HepG2 (cell line): ENCODE data around the gene VAMP2. TPM values are rescaled to one million over a fixed set of nuclear protein-coding genes. Genes with fewer than 3 reads are reported as not detected.
A peak's percentile ranks its signal among the peaks of the same experiment; 100 is the strongest.

Source experiments
- HOXA3 ChIP-seq: sonication (generic); formaldehyde crosslinking; IDR thresholded peaks from 2 replicates; pipeline ENCODE4 v1.5.0; 2020; ENCODE audit warnings: missing genetic modification reagents
- KMT2A ChIP-seq: sonication (generic); formaldehyde crosslinking; IDR thresholded peaks from 2 replicates; pipeline ENCODE4 v1.4.0; 2020; ENCODE audit warnings: missing genetic modification reagents
- MTA1 ChIP-seq: sonication (generic); formaldehyde crosslinking; IDR thresholded peaks from 2 replicates; pipeline ENCODE4 v1.4.0; 2020; ENCODE audit warnings: missing genetic modification reagents, mild to moderate bottlenecking, borderline replicate concordance
- NR2C2 ChIP-seq: sonication (generic); formaldehyde crosslinking; IDR thresholded peaks from 2 replicates; pipeline ENCODE4 v1.4.0; 2020; ENCODE audit warnings: missing genetic modification reagents, mild to moderate bottlenecking, moderate library complexity, borderline replicate concordance
- PLRG1 ChIP-seq: fragments of 450-650 bp; conservative IDR thresholded peaks from 2 replicates; pipeline ENCODE4 v1.6.1; 2016
- RFXAP ChIP-seq: sonication (generic); formaldehyde crosslinking; IDR thresholded peaks from 2 replicates; pipeline ENCODE4 v1.4.0; 2020; ENCODE audit warnings: missing genetic modification reagents, borderline replicate concordance
- STAG1 ChIP-seq: sonication (generic); formaldehyde crosslinking; IDR thresholded peaks from 2 replicates; pipeline ENCODE4 v1.4.0; 2020; ENCODE audit warnings: missing genetic modification reagents
- ZNF331 ChIP-seq: sonication (generic); formaldehyde crosslinking; IDR thresholded peaks from 2 replicates; pipeline ENCODE4 v1.4.0; 2020; ENCODE audit warnings: missing genetic modification reagents
- ZNF484 ChIP-seq: sonication (generic); formaldehyde crosslinking; IDR thresholded peaks from 2 replicates; pipeline ENCODE4 v1.5.1; 2020; ENCODE audit warnings: mild to moderate bottlenecking, low read depth, missing genetic modification reagents, borderline replicate concordance
- ZSCAN21 ChIP-seq: sonication (generic); formaldehyde crosslinking; IDR thresholded peaks from 2 replicates; pipeline ENCODE4 v1.8.0; 2022; ENCODE audit warnings: mild to moderate bottlenecking, missing genetic modification reagents, moderate library complexity, borderline replicate concordance
- polyA plus RNA-seq, 8 experiments: library from polyadenylated mRNA; depleted of rRNA in 3 of 8; stranded (reverse) in 7 of 8; unstranded in 1 of 8; fragments of >200 nt; fragmentation: Illumina TruSeq in 4 of 8; extraction: Trizol in 4 of 8; gene quantifications; 2 replicates each; pipeline versions ENCODE4 v1.2.1 to v1.2.3, GENCODE V29; 2011 to 2016; ENCODE audit warnings: low read depth in 4 of 8, missing spikeins in 1 of 8, mixed read lengths in 1 of 8; ENCODE audit not compliant: insufficient read depth in 1 of 8
- total RNA-seq, 5 experiments: library from RNA; depleted of rRNA; stranded (reverse); fragments of >200 nt; fragmentation: Illumina TruSeq; extraction: Trizol; gene quantifications; 2 replicates each; pipeline ENCODE4 v1.2.3, GENCODE V29; 2016; ENCODE audit warnings: low read depth in 1 of 5
- TF ChIP-seq, protein P1 (sequence below), 2 experiments: sonication (generic) in 1 of 2; formaldehyde crosslinking in 1 of 2; IDR thresholded peaks; 2 replicates each; pipeline versions ENCODE4 v1.6.1 to v1.9.0; 2014 to 2022; ENCODE audit warnings: antibody characterized with exemption in 1 of 2, borderline replicate concordance in 1 of 2, inconsistent platforms in 1 of 2, low read depth in 1 of 2, missing genetic modification reagents in 1 of 2
- TF ChIP-seq, protein P2 (sequence below): IDR thresholded peaks from 2 replicates; pipeline ENCODE4 v1.6.1; 2018; ENCODE audit warnings: missing genetic modification reagents, mild to moderate bottlenecking, missing compliant biosample characterization
- TF ChIP-seq, protein P3 (sequence below): IDR thresholded peaks from 2 replicates; pipeline ENCODE4 v1.6.1; 2016; ENCODE audit warnings: missing genetic modification reagents, missing compliant biosample characterization
- TF ChIP-seq, protein P4 (sequence below): IDR thresholded peaks from 2 replicates; pipeline ENCODE4 v1.6.1; 2018; ENCODE audit warnings: missing genetic modification reagents
- TF ChIP-seq, protein P5 (sequence below): sonication (generic); formaldehyde crosslinking; IDR thresholded peaks from 2 replicates; pipeline ENCODE4 v1.4.0; 2020; ENCODE audit warnings: missing genetic modification reagents, borderline replicate concordance

The VAMP2 gene
- total and polyA plus RNA-seq, 2 of the 13 experiments (the other 11 are each of a cell fraction or from before 2014, with no cell fraction given): 3.9 to 17.2 TPM

DNA sequence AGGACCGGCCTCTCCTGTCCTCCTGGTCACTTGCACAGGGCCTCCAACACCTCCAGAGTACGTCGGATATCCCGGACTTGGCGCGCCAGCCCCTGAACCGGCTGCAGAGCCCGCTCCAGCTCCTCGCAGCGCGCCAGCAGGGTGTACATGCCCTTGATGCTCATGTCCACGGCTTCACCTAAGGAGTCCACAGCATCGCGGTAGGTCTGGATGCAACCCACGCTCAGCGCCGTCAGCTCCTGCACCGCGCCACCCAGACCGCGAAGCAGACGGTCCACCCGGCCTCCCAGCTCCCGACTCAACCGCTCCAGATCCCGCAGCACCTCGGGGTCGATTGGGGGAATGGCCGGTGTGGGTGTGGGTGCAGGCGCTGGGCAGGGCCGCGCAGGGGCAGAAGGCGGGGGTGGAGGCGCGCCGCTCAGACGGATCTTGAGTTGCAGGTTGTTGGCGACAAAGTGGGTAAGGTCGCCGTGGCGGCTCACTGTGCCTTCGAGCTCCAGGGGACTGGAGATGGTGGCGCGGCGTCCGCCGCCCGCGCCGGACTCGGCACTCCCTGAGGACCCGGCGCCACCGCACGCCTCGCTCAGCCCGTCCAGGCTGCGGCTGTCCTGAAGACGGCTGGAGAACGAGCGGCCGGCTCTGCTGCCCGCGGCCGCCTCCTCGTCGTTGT is 26.4 kb upstream of the VAMP2 start (continued):
- TF ChIP-seq, protein P1, sequence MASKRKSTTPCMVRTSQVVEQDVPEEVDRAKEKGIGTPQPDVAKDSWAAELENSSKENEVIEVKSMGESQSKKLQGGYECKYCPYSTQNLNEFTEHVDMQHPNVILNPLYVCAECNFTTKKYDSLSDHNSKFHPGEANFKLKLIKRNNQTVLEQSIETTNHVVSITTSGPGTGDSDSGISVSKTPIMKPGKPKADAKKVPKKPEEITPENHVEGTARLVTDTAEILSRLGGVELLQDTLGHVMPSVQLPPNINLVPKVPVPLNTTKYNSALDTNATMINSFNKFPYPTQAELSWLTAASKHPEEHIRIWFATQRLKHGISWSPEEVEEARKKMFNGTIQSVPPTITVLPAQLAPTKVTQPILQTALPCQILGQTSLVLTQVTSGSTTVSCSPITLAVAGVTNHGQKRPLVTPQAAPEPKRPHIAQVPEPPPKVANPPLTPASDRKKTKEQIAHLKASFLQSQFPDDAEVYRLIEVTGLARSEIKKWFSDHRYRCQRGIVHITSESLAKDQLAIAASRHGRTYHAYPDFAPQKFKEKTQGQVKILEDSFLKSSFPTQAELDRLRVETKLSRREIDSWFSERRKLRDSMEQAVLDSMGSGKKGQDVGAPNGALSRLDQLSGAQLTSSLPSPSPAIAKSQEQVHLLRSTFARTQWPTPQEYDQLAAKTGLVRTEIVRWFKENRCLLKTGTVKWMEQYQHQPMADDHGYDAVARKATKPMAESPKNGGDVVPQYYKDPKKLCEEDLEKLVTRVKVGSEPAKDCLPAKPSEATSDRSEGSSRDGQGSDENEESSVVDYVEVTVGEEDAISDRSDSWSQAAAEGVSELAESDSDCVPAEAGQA (IDR thresholded peaks at IDR 0.05; ENCODE audit: low read depth): no peak
- TF ChIP-seq, protein P1 (CRISPR knock-in tag; IDR thresholded peaks at IDR 0.05; ENCODE audit: borderline replicate concordance): no peak
- TF ChIP-seq NR2C2 (CRISPR knock-in tag): no peak
- TF ChIP-seq KMT2A: peak; percentile 3; the same call in 1 of the 2 replicates
- TF ChIP-seq ZNF484 (CRISPR knock-in tag): no peak
- TF ChIP-seq, protein P2, sequence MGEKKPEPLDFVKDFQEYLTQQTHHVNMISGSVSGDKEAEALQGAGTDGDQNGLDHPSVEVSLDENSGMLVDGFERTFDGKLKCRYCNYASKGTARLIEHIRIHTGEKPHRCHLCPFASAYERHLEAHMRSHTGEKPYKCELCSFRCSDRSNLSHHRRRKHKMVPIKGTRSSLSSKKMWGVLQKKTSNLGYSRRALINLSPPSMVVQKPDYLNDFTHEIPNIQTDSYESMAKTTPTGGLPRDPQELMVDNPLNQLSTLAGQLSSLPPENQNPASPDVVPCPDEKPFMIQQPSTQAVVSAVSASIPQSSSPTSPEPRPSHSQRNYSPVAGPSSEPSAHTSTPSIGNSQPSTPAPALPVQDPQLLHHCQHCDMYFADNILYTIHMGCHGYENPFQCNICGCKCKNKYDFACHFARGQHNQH (CRISPR knock-in tag): no peak; the same call in 1 of the 2 replicates
- peak; percentile 15; the same call in 1 of the 2 replicates for TF ChIP-seq HOXA3 (CRISPR knock-in tag)
- TF ChIP-seq, protein P3, sequence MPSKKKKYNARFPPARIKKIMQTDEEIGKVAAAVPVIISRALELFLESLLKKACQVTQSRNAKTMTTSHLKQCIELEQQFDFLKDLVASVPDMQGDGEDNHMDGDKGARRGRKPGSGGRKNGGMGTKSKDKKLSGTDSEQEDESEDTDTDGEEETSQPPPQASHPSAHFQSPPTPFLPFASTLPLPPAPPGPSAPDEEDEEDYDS (CRISPR knock-in tag): no peak
- no peak for TF ChIP-seq ZSCAN21 (CRISPR knock-in tag)
- TF ChIP-seq ZNF331: no peak; the same call in 1 of the 2 replicates
- TF ChIP-seq STAG1 (CRISPR knock-in tag): peak; percentile 6; the same call in 1 of the 2 replicates
- TF ChIP-seq, protein P4, sequence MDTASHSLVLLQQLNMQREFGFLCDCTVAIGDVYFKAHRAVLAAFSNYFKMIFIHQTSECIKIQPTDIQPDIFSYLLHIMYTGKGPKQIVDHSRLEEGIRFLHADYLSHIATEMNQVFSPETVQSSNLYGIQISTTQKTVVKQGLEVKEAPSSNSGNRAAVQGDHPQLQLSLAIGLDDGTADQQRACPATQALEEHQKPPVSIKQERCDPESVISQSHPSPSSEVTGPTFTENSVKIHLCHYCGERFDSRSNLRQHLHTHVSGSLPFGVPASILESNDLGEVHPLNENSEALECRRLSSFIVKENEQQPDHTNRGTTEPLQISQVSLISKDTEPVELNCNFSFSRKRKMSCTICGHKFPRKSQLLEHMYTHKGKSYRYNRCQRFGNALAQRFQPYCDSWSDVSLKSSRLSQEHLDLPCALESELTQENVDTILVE: no peak
- TF ChIP-seq, protein P5, sequence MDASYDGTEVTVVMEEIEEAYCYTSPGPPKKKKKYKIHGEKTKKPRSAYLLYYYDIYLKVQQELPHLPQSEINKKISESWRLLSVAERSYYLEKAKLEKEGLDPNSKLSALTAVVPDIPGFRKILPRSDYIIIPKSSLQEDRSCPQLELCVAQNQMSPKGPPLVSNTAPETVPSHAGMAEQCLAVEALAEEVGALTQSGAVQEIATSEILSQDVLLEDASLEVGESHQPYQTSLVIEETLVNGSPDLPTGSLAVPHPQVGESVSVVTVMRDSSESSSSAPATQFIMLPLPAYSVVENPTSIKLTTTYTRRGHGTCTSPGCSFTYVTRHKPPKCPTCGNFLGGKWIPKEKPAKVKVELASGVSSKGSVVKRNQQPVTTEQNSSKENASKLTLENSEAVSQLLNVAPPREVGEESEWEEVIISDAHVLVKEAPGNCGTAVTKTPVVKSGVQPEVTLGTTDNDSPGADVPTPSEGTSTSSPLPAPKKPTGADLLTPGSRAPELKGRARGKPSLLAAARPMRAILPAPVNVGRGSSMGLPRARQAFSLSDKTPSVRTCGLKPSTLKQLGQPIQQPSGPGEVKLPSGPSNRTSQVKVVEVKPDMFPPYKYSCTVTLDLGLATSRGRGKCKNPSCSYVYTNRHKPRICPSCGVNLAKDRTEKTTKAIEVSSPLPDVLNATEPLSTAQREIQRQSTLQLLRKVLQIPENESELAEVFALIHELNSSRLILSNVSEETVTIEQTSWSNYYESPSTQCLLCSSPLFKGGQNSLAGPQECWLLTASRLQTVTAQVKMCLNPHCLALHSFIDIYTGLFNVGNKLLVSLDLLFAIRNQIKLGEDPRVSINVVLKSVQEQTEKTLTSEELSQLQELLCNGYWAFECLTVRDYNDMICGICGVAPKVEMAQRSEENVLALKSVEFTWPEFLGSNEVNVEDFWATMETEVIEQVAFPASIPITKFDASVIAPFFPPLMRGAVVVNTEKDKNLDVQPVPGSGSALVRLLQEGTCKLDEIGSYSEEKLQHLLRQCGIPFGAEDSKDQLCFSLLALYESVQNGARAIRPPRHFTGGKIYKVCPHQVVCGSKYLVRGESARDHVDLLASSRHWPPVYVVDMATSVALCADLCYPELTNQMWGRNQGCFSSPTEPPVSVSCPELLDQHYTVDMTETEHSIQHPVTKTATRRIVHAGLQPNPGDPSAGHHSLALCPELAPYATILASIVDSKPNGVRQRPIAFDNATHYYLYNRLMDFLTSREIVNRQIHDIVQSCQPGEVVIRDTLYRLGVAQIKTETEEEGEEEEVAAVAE (CRISPR knock-in tag): no peak
- no peak for TF ChIP-seq MTA1 (CRISPR knock-in tag)
- TF ChIP-seq PLRG1: no peak
- TF ChIP-seq RFXAP (CRISPR knock-in tag): peak; percentile 44; the same call in 1 of the 2 replicates
